Ovary (tissue), 3 donors: Measurements from ENCODE around the gene CRY2.

ENCODE experiments used
- CTCF ChIP-seq, 3 donors: fragments of 450-650 bp in 2 of 3; fragments of 200-600 bp in 1 of 3; IDR thresholded peaks; one replicate each; pipeline versions ENCODE4 v1.5.1 to v1.8.0; 2016 to 2022; ENCODE audit warnings: antibody characterized with exemption in 3 of 3, mild to moderate bottlenecking in 1 of 3
- EP300 ChIP-seq: sonication (generic); formaldehyde crosslinking; IDR thresholded peaks from one replicate; pipeline ENCODE4 v1.6.1; 2017; ENCODE audit warnings: antibody characterized with exemption
- POLR2A ChIP-seq: fragments of 450-650 bp; IDR thresholded peaks from one replicate; pipeline ENCODE4 v1.6.1; 2017; ENCODE audit warnings: antibody characterized with exemption, mild to moderate bottlenecking, moderate library complexity
- donor health status: DM: no; HTN: no; CAD: no.

GRCh38 chr11:45884596-45885185 is 37.4 kb downstream of the CRY2 start:
- no peak for TF ChIP-seq POLR2A
- TF ChIP-seq CTCF (IDR thresholded peaks at IDR 0.05) = no peak
- TF ChIP-seq EP300 = no peak
